ENCODE results near the gene FOXK1.
"Not testable (repeated sequence)": the region's sequence is repeated elsewhere in the genome, so short reads cannot be mapped to it uniquely, and the experiment has no call there.

FOXK1 gene

GRCh38 chr7:4800926-4801838 is 119.1 kb downstream of the FOXK1 start:
- no peak for DNase-seq (ENCODE audit: low read depth)

- no peak for DNase-seq (ENCODE audit: low read depth)
Observed at GRCh38 chr7:4801839-4802231, 119.7 kb downstream of the FOXK1 start.

DNA sequence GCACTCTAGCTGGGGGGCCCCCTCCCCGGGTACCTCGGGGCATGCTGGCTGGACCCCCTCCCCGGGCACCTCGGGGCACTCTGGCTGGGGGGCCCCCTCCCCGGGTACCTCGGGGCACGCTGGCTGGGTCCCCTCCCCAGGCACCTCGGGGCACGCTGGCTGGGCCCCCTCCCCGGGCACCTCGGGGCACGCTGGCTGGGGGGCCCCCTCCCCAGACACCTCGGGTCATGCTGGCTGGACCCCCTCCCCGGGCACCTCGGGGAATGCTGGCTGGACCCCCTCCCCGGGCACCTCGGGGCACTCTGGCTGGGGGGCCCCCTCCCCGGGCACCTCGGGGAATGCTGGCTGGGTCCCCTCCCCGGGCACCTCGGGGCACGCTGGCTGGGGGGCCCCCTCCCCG is 120.5 kb downstream of the FOXK1 start:
- not testable (repeated sequence) for DNase-seq (ENCODE audit: low read depth)

- no peak for DNase-seq (ENCODE audit: low read depth)
Observed at GRCh38 chr7:4803397-4804241, 121.5 kb downstream of the FOXK1 start.

DNA sequence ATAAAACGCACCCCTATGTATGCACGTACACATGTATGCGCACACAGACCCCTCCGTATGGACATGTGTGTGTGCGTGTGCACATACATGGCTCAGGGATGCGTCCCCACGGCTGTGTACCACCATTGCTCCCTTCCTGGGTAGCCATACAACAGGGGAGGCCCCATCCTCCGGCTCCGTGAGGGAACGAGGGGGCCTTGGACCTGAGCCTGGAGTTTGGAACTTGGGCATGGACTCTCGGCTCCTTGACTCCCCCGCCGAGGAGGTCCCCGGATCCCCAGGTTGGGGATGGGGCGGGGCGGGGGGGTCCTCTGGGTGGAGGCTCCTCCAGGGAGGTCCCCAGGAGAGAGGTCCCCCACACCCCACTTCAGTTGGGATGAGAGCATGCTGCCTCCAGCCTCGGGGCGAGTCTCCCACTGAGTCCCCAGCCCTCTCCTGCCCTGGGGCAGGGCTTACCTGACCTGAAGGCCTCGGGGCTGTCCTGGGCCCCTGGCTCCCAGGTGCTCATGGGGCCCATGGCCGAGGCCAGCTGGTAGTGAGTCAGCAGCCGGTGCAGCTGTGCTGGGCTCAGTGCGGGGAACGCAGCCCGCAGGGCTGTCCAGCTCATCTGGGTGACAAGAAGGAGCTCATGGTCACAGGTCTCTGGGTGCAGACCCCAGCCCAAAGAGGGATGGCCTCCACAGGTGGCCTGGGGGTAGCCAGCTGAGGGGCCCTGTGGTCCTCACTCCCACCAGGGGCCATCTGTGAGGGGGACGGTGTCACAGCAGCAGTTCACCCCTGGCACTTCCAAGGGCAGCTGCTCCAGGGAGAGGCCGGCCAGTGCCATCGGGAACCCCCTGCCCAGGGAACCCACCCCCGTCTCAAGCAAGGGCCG is 123.3 kb downstream of the FOXK1 start:
- no peak for DNase-seq (ENCODE audit: low read depth)

- no peak for DNase-seq (ENCODE audit: low read depth)
Observed at GRCh38 chr7:4805984-4806300, 123.8 kb downstream of the FOXK1 start.

DNA sequence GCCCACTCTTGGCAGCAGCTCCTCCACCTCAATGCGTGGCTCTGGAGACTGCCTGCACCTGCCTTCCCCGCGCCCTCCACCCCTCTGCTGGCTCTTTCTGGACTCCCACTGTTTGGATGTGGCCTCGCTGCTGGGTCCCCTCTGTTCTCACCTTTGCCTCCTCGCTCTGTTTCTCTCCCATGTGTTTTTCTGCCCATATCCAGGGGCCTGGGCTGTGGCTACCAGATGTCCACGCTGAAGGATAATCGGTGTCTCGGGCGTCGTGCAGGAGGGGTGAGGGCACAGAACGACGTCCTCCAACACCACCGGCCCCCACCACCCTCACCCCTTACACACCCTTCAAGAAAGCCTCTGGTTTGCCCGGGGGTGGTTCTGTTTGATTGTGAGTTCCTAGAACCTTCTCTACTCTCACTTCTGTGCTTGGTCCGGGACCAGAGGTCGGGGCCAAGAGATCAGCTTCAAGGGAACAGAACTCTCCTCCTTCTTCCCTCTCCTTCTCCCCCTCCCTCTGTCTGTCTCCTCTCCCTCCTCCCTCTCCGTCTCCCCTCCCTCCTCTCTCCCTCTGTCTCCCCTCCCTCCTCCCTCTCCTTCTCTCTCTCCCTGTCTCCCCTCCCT is 125.0 kb downstream of the FOXK1 start:
- DNase-seq (ENCODE audit: low read depth) = no peak

DNA sequence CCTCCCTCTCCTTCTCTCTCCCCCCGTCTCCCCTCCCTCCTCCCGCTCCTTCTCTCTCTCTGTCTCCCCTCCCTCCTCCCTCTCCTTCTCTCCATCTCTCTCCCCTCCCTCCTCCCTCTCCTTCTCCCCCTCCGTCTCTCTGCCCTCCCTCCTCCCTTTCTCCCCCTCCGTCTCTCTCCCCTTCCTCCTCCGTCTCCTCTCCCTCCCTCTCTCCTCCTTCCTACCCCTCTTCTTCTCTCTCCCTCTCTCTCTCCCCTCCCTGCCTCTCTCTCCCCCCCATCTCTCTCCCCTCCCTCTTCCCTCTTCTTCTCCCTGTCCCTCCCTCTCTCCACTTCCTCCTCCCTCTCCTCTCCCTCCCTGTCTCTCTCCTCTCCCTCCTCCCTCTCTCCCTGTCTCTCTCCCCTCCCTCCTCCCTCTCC is 125.5 kb downstream of the FOXK1 start:
- DNase-seq (ENCODE audit: low read depth) = no peak

- no peak for DNase-seq (ENCODE audit: low read depth)
Observed at GRCh38 chr7:4808026-4808425, 125.9 kb downstream of the FOXK1 start.

- DNase-seq (ENCODE audit: low read depth) = no peak
Observed at GRCh38 chr7:4808565-4808964, 126.5 kb downstream of the FOXK1 start.

DNA sequence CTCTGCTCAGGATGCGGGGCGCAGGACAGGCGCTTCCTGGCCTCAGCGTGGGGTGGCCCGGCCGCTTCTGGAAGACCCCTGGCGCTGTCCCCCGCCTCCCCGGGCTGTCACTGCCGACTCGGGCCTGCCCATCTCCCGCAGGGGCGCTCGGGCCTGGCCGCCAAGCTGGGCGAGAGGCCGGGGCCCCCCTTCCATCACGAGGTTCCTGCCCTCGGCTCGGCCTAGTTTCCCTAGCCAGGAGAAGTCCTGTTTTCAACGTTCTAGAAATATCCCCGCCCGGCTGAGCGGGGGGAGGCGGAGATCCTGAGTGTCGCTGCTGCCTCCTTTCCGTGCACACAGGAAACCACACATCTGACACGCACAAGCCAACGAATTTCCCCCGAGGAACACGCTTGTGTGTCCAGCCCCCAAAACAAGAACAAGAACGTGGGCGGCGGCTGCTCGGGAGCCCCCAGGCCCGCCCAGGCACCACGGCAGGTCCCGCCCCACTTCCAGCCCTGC is 127.0 kb downstream of the FOXK1 start:
- DNase-seq (ENCODE audit: low read depth) = no peak

DNA sequence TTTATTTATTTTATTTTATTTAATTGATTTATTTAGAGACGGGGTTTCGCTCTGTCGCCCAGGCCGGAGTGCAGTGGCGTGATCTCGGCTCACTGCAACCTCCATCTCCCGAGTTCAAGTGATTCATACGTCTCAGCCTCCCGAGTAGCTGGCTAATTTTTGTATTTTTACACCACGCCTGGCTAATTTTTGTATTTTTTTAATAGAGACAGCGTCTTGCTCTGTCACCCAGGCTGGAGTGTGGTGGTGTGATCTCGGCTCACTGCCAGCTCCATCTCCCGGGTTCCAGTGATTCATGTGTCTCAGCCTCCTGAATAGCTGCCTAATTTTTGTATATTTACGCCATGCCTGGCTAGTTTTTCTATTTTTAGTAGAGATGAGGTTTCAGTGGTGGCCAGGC is 127.6 kb downstream of the FOXK1 start:
- no peak for DNase-seq (ENCODE audit: low read depth)

DNA sequence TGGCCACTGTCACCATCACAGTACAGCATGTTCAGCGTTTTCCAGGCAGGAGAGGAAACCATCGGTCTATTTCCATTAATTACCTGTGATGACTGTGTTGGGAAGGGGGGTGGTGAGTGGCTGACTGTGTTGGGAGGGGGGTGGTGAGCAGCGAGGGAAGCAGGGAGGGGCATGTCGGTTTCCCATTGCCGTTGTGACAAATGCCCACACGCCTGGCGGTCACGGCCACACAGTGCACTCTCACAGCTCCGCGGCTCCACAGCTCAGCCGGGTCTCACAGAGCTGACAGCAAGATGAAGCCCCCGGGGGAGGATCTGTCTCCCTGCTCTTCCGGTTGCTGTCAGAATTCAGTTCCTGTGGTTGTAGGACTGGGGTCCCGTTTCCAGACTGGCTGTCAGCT is 132.3 kb downstream of the FOXK1 start:
- DNase-seq (ENCODE audit: low read depth) = no peak

DNA sequence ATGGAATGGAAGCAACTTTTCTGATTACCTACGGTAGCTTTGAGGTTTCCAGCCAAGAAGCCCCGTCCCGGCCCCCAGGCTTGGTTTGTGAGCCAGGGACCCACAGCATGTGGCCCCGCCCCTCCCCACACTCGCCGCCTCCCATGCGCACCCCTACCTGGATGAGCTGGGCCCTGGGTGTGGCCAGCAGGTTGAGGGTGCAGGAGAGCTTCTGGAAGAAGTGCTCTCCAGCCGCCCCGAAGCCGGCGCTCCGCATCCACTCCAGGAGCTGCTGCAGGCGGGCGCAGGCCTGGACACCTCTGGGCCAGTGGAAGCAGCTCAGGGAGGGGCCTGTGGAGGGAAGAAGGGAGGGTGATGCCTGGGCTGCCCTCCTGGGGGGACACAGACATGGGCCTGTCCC is 133.0 kb downstream of the FOXK1 start:
- DNase-seq (ENCODE audit: low read depth) = no peak

- no peak for DNase-seq (ENCODE audit: low read depth)
Observed at GRCh38 chr7:4815609-4816418, 133.7 kb downstream of the FOXK1 start.

GRCh38 chr7:4816419-4817080 is 134.5 kb downstream of the FOXK1 start:
- no peak for DNase-seq (ENCODE audit: low read depth)

DNA sequence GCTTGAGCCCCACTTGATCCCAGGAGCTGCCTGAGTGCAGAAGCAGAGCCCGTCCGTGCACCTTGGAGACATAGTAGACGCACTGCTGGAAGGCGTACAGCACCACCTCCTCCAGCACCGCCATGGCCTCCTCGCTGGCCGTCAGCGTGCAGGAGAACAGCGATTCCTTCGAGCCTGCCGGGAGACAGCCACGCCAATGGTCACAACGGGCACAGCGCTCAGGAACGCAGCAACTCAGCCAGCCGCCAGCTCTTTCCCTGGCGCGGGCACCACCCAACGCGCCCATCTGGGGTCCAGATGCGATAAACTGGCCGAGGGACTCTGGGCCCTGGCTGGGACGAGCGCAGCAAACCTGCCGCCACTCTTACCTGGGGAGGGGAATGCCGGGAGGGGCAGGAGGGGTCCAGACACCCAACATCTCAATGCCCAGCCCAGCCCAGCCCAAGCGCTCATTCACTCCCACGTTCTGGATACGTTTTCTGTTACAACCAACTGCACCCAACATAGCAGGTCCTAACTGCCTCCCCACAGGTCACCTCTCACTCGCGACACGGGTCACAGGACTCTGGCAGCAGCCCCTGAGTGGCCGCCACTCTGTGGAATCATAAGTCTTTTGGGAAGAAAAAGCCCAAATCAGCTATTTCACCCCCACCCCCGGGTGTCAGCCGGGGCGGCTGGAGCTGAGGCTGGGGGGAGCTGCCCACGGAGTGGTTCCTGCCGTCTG is 135.2 kb downstream of the FOXK1 start:
- DNase-seq (ENCODE audit: low read depth) = no peak

DNA sequence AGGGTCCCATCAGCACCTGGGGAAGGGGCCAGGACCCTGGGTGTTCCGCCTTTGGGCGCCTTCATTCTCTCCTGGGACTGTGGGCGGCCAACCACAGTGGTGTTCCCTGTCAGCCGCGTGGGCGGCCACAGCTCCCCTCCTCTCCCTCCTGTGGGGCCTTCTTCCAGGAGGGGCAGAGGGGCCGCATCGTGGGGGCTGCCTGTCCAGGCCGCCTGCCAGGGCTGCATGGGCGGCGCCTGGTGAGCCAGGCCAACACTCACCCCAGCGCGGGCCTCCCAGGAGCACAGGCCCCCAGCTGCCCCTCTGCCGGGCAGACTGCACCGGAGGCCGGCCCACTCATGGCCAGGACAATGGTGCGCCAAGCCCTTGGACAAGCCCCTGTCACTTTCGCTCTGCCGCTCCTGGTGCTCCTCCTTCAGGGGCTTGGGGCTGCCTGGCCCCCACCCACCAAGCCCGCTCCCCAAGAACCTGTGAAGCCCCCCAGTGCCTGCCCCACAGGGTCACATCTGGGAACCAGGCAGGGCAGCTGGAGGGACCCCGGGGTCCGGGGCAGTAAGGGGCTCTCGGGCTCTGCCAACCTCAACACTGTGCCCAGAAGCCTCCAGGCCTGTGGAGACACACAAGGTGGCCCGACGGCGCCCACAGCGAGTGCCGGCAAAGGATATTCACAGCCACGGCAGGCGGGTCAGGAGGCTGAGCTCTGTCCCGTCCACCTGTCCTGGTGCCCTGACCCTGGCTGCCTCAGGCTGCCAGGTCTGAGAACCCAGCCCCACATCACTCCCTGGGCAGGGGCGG is 136.1 kb downstream of the FOXK1 start:
- no peak for DNase-seq (ENCODE audit: low read depth)

Data from activated T-helper 1 cell treated with Interleukin-2 at 50 U/mL for 16 hours (primary cell).